ENCODE results near the gene ZFP69B. TPM values are rescaled to one million over a fixed set of nuclear protein-coding genes. Genes with fewer than 3 reads are reported as not detected.

The ZFP69B gene
- total and polyA plus RNA-seq, 3 donors from 2014 or later = 3.0 to 4.6 (median 4.2) TPM

DNA sequence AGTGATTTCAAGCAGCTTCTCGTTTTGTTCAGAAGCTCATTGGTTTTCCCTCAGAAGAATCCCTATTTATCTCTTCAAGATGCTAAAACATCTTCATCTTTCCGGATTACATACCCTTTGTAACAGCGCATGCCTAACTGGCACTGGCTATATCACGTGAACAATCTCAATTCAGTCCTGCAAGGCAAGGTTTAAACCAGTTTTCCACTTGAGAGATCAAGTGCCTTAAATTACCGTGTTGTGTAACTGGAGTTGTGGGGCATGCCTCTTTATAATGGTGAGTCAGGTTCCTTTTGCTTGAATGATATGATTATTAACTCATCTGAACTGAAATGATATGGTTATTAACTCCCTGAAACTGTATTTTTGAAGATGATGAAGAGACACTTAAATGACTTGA, 11.0 kb upstream of the ZFP69B start:
- intact Hi-C loops (cut with DNase I; ENCODE audit: low total_unique reads) = no loop called here
- Histone ChIP-seq H3K36me3 (ENCODE audit: low read depth, missing control alignments) (no peaks in the 10 kb centered on the region), H3K27ac (no peak overlapping the region), H3K4me1 (no peaks in the 10 kb centered on the region), H3K27me3 (no peaks in the 10 kb centered on the region), H3K9me3 (no peaks in the 10 kb centered on the region), H3K4me3 (no peak overlapping the region)
- DNase-seq = no peak
- TF ChIP-seq CTCF (IDR thresholded peaks at IDR 0.05) (no peak), POLR2A (IDR thresholded peaks at IDR 0.05) (no peak)
- 89 to 93% methylated on average over 5 of the region's 5 CpGs for WGBS, 2 donors

- peak; percentile 15 for DNase-seq
- TF ChIP-seq POLR2A (IDR thresholded peaks at IDR 0.05) = no peak
- TF ChIP-seq CTCF (IDR thresholded peaks at IDR 0.05) = no peak
- Histone ChIP-seq H3K36me3 (ENCODE audit: low read depth, missing control alignments) (no peaks in the 10 kb centered on the region), H3K4me3 (peak overlapping the region; percentile 66 to 67), H3K9me3 (no peaks in the 10 kb centered on the region), H3K27ac (peak overlapping the region; percentile 79 to 80), H3K4me1 (no peaks in the 10 kb centered on the region), H3K27me3 (no peaks in the 10 kb centered on the region)
- 11 to 14% methylated on average over 22 of the region's 22 CpGs for WGBS, 2 donors
- intact Hi-C loops (cut with DNase I; ENCODE audit: low total_unique reads) = no loop called here
These were observed 390 bp downstream of the ZFP69B start for GRCh38 chr1:40450495-40451237.

GRCh38 chr1:40451238-40451585, 936 bp downstream of the ZFP69B start:
- no peak overlapping the region for H3K27ac ChIP-seq
- TF ChIP-seq POLR2A (IDR thresholded peaks at IDR 0.05) (no peak), CTCF (IDR thresholded peaks at IDR 0.05) (no peak)
- no peaks in the 10 kb centered on the region for H3K9me3 ChIP-seq
- H3K36me3 ChIP-seq (ENCODE audit: low read depth, missing control alignments) = no peaks in the 10 kb centered on the region
- 60% methylated on average over 1 of the region's 1 CpG for WGBS, 2 donors
- H3K4me1 ChIP-seq = no peaks in the 10 kb centered on the region
- no peak overlapping the region for H3K4me3 ChIP-seq
- H3K27me3 ChIP-seq = no peaks in the 10 kb centered on the region
- intact Hi-C loops (cut with DNase I; ENCODE audit: low total_unique reads) = no loop called here
- no peak for DNase-seq

- intact Hi-C loops (cut with DNase I; ENCODE audit: low total_unique reads) = no loop called here
- DNase-seq = no peak
- Histone ChIP-seq H3K27me3 (no peaks in the 10 kb centered on the region), H3K4me1 (no peaks in the 10 kb centered on the region), H3K4me3 (no peak overlapping the region), H3K27ac (no peak overlapping the region), H3K9me3 (no peaks in the 10 kb centered on the region), H3K36me3 (ENCODE audit: low read depth, missing control alignments) (no peaks in the 10 kb centered on the region)
- TF ChIP-seq POLR2A (IDR thresholded peaks at IDR 0.05) (no peak), CTCF (IDR thresholded peaks at IDR 0.05) (no peak)
- 96 to 100% methylated on average over 1 of the region's 1 CpG for WGBS, 2 donors
These were observed 4.6 kb downstream of the ZFP69B start for GRCh38 chr1:40454873-40455272.
